Stimulated activated CD8-positive, alpha-beta memory T cell treated with anti-CD3 and anti-CD28 coated beads, Interleukin-4, amount 100 ng/mL, for 1 hour (primary cell): Measurements from ENCODE around the gene CCDC175.
A peak's percentile ranks its signal among the peaks of the same experiment; 100 is the strongest.

ENCODE experiments used
- DNase-seq, 2 donors: peaks; one replicate each; pipeline ENCODE4 v3.0.0-alpha.2; 2020; ENCODE audit warnings: low read depth in 2 of 2, low spot score in 1 of 2

Gene CCDC175

DNA sequence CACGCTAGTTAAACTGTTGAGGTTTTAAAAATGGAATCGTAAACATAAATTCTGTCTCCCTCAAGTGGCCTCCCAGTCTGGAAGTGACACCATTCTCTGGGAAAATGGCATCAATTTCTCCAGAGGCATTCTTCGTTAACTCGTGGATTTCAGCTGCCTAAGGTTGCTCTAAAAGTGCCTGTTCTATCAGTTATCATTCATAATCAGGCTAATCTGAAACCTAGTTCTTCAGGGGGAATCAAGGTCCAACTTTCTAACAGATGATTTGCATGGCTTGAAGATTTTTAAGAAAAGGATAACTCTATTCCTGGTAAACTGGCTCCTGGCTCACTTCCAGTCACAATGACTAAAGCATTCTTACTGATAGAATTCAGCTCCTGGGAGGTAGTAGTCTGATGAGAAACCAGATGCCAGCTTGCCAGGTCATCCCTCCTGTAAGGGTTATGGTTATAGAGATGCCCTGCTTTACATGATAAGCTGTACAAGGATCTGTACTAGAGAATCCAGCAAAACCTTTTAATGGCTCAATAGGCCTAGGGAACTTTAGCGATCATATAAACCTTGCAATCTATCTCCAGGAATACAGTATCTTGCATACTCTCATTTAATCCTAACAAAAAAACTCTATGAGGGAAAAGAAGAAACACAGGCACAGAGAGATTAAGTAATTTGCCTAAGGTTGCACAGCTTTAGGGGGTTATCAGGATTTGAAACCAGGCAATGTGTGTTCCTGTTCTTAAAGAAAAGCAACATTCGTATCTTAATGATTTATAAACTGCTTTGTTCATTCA lies 93.9 kb downstream of the CCDC175 start:
- no peak for DNase-seq

DNA sequence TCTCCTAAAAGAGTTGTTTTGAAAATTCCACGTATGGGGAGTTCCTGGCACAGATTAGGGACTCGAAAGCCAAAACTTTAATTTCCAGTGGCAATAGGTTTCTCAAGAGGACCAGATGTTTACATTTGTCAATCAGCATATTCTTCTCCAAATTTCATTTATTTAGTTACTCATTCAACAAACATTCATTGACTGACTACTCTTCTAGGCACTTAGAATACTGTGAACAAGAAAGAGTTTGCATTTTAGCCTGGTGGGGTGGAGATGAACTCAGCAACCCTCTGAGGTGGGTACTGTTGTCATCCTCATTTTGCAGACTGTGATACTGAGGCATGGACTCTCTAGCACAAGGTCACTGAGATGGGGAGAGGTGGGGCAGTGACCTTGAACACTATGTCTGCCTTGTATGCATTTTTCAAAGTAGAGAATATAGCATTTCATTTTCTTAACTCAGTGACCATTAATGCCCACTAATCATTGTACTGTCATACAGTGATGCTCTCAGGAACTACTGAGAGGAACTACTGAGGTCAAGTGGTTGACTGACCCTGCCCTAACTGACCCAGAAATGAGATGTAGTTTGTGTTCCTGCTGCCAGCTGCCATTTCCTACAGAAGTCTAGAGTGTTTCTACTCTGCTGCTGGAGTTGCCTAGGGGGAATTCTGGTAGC lies 94.6 kb downstream of the CCDC175 start:
- no peak for DNase-seq

DNA sequence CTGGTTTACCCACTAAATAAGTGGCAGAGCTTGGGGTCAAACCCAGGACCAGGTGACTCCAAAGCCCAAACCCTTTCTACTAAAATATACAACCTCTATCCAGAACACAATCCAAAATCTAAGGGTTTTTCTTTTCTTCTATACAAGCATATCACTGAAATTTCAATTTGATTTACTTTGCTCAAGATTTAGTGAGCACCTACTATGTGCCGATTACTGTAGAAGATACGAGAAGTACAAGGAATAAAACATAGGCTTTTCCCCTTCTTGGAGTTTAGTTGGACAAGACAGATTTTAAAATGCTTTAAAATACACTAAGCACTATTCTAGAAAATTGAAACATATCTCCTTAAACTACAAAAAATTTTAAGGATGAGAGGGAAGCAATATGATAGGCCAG lies 95.2 kb downstream of the CCDC175 start:
- no peak for DNase-seq

DNA sequence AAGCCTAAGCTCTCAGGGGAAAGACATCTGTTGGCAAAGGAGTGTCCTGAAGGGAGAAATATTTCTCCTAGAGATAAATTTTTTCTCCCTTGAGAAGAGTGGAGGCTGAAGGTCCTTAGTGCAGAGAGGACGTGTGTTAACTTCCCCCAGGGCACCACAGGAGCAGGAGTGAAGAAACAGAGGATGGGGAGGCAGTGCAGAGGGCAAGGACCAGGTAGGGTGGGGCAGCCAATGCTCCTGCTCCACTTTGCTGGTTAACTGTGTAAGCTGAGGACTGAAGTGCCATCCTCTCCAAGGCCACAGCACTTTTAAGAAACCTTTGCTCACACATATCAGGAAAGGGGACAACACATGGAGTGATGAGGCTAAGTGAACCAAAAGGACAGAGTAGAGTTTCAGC lies 96.4 kb downstream of the CCDC175 start:
- DNase-seq = no peak

DNA sequence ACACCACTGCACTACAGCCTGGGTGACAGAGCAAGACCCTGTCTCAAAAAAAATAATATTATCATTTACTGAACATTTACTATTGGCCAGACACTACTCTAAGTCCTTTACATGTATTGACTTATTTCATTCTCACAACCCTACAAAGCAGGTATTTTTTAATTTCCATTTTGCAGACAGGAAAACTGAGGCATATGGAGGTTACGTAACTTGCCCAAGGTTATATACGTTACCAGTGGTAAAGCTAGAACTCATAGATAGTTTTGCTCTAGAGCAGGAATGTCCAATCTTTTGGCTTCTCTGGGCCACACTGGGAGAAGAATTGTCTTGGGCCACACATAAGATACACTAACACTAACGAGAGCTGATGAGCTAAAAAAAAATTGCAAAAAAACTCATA lies 98.1 kb downstream of the CCDC175 start:
- no peak for DNase-seq

DNA sequence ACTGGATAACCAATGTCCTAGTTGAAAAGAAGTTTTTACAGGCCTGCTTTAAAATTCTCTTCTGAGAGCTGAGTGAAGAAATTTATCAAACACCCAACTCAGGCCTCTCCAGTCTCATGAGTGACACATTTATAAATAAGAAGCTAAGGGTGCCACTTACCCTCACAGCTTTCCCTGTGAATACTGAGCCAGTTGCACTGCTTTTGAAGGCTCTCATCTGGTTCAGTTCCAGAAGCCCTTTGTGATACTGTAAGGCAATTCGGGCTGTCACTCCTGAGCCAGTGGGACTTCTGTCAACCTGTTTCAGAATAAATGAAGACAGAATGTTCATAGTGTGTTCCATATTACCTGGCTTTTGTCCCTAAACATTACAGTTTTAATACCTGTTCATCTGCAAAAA lies 100.9 kb downstream of the CCDC175 start:
- no peak for DNase-seq

DNA sequence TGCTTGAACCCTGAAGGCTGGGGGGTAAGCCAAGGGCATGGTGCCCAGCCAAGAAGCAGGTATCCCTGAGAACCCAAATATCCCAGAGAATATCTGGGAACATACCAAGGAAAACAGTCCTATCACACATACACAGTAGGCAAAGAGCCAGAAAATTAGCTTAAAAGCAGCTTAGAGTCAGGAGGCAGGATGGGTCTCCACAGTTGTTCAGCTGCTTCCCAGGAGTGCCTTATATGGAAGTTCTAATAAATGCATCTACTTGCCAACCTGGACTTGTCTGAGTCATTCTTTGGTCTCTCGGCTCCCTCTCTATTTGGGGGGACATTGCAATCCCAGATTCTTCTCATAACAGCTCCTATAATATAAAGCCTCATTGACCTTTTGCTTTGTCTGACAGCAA lies 102.4 kb downstream of the CCDC175 start:
- no peak for DNase-seq

DNA sequence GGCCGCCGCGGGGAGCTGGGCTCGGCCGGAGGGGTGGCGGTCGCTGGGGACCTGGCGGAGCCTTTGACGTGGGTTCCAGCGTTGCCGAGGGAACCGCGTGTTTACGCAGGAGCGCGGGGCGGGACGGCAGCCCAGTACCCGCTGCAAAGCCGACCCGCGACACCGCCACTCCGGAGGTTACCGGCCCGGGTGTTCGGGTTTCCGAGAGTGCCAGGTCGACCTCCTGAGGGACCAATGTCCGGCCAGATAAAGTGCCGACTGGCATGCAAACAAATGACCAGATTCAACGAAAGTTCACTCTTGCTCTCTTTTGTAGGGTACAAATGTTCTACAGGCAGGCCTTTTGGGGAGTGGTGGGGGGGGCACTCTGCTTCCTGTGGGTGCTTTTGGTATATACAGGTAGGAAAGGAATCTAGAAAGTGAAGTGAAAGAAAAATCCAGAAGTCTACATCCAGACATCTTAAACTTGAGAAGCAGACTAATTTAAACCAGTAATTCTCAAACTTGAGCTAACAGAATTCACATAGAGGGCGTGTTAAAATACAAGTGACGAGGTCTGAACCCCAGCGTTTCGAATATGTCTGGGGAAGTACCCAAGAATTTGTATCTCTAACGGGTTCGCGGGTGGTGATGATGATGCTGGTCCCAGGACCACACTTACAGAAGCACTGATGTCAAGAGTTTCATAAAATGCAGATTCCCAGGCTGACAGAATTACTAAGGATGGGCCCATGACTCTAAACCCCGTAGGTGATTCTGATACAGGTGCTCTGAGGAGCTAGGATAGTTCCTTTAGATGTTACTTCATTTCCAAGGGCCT lies 111.1 kb downstream of the CCDC175 start, which contains the start of gene GPR135:
GPR135 (minus strand) TSS at position 65 of the 820 bp plus-strand sequence. CDS start 154 bp downstream, outside the sequence.
- DNase-seq = no peak

DNA sequence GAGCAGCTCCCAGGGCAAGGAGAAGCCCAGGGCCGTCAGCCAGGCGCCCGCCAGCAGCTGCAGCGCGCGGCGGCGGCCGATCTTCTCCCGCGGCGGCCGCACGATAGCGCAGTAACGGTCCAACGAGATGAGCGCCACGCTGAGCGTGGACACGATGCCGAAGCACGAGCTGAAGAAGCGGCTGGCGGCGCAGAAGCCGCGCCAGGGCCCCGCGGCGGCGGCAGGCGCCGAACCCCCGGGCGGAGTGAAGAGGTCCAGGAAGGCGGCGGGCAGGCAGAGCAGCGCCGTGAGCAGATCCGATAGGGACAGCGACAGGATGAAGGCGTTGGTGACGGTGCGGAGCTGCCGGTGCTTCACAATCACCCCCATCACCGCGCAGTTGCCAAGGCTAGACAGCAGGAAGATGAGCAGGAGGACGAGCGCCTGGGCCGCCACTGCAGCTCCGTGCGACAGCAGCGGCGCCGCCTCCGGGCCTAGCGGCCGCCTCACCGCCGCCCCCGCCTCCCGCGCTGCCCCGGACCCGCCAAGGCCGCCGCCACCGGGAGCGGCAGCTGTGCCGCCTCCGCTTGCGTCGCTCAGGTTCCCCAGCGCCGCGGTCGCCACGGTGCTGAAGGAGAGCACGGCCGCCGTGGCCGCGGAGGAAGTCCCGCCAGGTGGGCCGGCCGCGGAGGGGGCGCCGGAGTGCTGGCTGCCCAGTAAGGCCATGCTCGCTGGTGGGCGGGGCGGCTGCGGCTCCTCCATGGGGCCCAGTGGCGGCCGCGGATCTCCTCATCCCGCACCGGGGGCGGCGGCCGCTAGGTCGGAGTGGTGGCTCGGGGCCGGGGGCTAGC lies 111.9 kb downstream of the CCDC175 start:
- peak; percentile 7 to 9 for DNase-seq

DNA sequence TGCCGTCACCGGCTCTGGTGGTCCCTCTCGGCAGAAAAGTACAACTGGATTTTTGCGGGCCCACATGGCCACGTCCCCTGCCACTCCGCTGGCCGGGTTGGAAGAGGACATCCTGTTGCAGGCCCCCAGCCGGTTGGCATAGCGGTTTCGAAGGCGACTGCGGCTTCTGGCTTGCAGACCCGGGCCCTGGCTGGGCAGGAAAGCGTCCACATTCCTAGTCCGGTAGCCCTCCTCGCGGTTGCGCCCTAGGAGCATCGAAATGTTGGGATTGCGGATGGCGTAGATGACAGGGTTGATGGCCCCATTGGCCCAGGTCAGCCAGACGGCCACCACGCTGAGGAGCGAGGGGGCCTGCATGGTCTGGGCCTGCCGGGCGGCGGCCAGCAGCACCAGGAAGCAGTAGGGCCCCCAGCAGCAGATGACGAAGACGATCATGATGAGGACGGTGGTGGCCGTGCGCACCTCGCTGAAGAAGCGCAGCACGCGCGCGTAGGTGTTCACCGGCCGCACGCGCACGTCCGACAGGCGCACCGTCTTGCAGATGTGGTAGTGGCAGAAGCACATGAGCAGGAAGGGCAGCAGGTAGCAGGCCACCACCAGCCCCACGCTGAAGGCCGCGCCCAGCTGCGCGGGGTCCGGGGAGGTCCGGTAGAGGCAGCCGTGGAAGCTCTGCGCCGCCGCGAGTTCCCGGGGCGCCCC lies 112.7 kb downstream of the CCDC175 start:
- no peak for DNase-seq

DNA sequence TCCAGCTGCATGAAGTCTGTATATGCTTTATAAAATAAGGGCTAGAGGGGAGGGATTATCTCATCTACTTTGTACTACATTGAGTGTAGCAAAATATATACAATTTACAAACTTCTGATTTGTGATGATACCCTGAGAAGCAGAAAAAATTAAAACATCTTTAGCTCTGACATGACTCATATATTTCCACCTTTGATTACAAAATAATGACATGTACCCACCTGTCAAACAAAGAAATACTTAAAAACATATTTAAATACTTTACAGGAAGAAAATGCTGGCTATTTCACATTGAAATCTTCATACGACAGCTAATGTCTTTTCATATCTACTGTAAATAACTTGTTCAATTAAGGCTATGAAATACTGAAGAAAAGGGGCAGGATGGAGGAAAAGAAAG lies 114.7 kb downstream of the CCDC175 start:
- DNase-seq = no peak

DNA sequence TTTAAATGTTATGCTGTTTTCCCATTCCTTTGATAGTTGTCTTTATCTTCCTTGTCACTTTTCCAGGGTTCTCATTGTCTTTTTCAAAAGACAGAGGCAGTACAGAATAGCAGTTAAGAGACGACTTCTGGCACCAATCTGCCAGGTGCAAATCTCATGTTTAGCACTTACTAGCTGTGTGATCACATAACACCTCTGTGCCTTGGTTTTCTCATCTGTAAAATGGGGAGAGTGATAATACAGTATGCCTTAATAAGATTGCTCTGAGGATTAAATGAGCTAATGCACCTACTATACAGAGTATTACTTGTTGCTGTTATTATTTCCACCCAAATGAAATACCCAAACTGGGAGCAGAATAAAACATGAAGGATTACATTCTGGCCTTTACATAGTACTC lies 116.2 kb downstream of the CCDC175 start:
- DNase-seq = no peak

DNA sequence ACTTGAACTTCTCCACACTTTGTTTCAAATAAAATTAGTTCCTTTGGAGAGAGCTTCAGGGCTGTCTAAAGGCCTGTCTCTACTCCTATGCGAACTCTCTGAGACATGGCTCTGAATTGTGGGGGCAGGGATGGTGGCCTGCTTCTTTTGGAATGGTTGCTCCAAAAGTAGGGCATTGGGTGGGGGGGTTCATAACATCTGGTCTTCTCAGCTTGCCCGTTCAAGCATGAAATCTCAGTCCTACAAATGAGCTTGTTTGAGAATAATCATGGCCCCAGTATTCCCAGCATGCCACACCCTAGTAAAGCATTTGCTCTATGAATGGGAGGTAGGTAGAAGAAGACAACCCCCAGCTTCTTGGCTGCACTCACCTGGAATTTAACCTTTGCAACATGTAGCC lies 118.1 kb downstream of the CCDC175 start:
- DNase-seq = no peak

DNA sequence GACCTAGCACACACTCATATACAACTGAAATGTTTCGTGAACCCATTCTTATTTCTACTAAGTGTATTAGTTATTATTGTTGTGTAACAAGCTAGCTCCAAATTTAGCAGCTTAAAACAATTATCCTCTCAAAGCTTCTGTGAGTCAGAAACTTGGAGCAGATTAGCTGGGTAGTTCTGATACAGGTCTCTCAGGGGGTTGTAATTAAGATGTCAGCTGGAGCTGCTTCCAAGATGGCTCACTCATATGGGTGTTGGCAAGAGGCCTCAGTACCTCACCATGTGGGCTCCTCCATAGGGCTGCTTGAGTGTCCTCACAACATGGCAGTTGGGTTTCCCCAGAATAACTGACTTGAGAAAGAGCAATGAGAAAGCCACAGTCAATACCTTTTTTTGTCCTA lies 121.2 kb downstream of the CCDC175 start:
- no peak for DNase-seq
